GM23248 (cell line): ENCODE data around the gene PRKAA1.

Source experiments
- EZH2 ChIP-seq: fragments of 200-600 bp; sonication (generic); IDR thresholded peaks from 2 replicates; pipeline ENCODE4 v1.6.1; 2018; ENCODE audit warnings: antibody characterized with exemption, mild to moderate bottlenecking; ENCODE audit not compliant: insufficient read depth, poor library complexity, severe bottlenecking
- EZH2phosphoT487 ChIP-seq: fragments of 200-600 bp; sonication (generic); IDR thresholded peaks from 2 replicates; pipeline ENCODE4 v1.6.1; 2018; ENCODE audit warnings: antibody characterized with exemption, moderate library complexity, mild to moderate bottlenecking, low read depth; ENCODE audit not compliant: insufficient read depth

- no peak for TF ChIP-seq EZH2phosphoT487
- no peak for TF ChIP-seq EZH2
Measured at GRCh38 chr5:40798801-40799210, 632 bp upstream of the PRKAA1 start.
